T-helper 1 cell treated with Interleukin-12 subunit alpha and Interleukin-12 subunit beta and Interleukin-4 antibody, amounts not matched to agents 30 μg/mL and 1 μg/mL, for 36 hours (primary cell): ENCODE measurements around the gene MDFI.

Experiments used
- H3K27ac Mint-ChIP-seq: one replicate; pipeline ENCODE4 v1.8.0; 2021; ENCODE audit warnings: mild to moderate bottlenecking, mixed read lengths
- H3K27me3 Mint-ChIP-seq: one replicate; pipeline ENCODE4 v1.8.0; 2021; ENCODE audit warnings: low read depth, mixed read lengths
- H3K36me3 Mint-ChIP-seq: one replicate; pipeline ENCODE4 v1.8.0; 2021; ENCODE audit warnings: low read depth, mixed read lengths
- H3K4me1 Mint-ChIP-seq: one replicate; pipeline ENCODE4 v1.8.0; 2021; ENCODE audit warnings: low read depth, mixed read lengths
- H3K4me3 Mint-ChIP-seq: one replicate; pipeline ENCODE4 v1.8.0; 2021; ENCODE audit warnings: mild to moderate bottlenecking, moderate library complexity, mixed read lengths
- H3K9me3 Mint-ChIP-seq: one replicate; pipeline ENCODE4 v1.8.0; 2021; ENCODE audit warnings: mixed read lengths

MDFI gene

GRCh38 chr6:41635365-41635764 lies 2.9 kb upstream of the MDFI start:
- H3K27ac Mint-ChIP-seq, result no peak overlapping the region
- H3K27me3 Mint-ChIP-seq, result peaks cover 62% of the 10 kb centered on the region
- no peak overlapping the region for H3K4me3 Mint-ChIP-seq
- H3K9me3 Mint-ChIP-seq, result no peaks in the 10 kb centered on the region
- H3K36me3 Mint-ChIP-seq, result no peaks in the 10 kb centered on the region
- no peaks in the 10 kb centered on the region for H3K4me1 Mint-ChIP-seq

- Mint-ChIP-seq H3K4me3 (no peak overlapping the region), H3K4me1 (no peaks in the 10 kb centered on the region), H3K27ac (no peak overlapping the region), H3K9me3 (no peaks in the 10 kb centered on the region), H3K36me3 (no peaks in the 10 kb centered on the region), H3K27me3 (peaks cover 71% of the 10 kb centered on the region)
These were observed 1.5 kb upstream of the MDFI start for GRCh38 chr6:41636833-41637193.

DNA sequence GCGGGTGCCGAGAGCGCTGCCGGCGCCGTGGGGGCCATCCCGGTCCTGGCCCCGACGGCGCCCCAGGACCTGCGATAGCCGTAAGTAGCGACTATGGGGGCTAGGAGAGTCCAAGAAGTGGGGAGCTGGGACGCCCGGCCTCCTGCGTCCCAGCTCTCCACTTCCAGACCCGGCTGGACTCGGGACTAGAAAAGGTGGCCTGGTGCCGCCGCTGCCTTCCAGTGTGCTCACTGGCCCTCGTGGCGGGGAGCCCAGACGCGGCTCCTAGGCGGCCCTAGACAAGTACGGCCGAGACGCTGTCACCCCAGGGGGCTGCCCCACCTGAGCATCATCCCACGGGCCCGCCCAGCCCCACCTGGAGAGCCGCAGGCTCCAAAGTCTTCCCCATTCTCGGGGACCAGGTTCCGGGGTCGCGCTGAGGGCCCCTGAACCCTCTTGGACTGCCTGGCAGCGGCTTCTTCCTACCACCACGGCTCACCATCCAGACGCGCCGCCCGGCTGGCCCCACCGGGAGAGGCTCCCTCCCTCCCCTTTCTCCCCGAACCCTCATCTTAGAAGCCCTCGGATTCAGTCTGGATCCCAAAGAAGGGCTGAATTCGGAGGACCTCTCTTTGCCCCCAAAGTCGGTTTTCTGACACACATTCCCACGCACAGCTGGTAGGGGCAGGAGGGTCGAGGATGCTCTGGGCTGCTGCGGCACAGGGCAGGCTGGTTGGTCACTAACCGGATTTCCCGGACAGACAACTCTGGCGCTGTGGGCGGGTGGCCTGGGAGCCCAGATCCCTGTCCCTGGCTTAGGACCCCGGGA lies 870 bp upstream of the MDFI start:
- H3K27ac Mint-ChIP-seq, result no peak overlapping the region
- peaks cover 76% of the 10 kb centered on the region for H3K27me3 Mint-ChIP-seq
- no peaks in the 10 kb centered on the region for H3K4me1 Mint-ChIP-seq
- H3K9me3 Mint-ChIP-seq, result no peaks in the 10 kb centered on the region
- H3K36me3 Mint-ChIP-seq, result no peaks in the 10 kb centered on the region
- no peak overlapping the region for H3K4me3 Mint-ChIP-seq

DNA sequence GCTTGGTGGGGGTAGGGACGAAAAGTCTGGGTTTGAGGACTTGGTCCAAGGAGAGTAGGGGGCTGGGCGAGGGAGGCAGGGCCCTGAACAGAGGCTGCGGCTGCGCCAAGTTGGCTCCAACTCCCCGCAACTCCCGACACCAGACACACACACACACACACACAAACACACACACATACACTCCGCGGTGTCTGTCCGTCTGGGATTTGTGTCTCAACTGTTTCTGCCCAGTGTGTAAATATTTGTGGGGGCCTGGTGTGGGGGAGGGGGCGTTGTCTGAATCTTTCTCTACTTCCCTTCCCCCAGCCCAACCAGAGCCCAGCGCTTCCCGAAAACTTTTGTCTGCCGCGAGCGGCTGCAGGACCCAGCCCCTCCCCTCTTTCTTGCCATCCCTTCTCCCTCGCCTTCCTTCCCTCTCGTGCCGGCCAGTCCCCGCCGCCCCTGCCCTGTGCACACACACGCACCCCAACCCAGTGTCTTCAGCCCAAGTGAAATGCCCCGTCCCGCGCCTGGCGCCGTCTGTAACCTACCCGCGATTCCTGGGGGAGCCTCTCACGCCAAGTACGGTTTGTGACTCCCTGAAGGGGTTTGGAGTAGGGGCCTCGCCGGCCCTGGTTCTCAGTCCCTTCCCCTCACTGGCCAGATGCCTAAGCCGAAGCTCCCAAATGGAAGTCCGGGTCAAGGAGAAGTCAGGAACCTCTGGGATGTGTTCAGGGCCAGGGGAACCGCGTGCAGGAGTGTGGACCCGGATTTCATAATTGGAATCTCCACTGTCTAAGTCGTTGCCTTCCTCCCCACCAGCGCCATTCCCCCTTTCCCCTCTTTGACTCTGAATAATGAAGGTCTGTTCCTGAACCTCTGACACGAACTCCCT lies 904 bp downstream of the MDFI start:
- Mint-ChIP-seq H3K4me3 (no peak overlapping the region), H3K36me3 (no peaks in the 10 kb centered on the region), H3K9me3 (no peaks in the 10 kb centered on the region), H3K27ac (no peak overlapping the region), H3K27me3 (peaks cover 70% of the 10 kb centered on the region), H3K4me1 (no peaks in the 10 kb centered on the region)

DNA sequence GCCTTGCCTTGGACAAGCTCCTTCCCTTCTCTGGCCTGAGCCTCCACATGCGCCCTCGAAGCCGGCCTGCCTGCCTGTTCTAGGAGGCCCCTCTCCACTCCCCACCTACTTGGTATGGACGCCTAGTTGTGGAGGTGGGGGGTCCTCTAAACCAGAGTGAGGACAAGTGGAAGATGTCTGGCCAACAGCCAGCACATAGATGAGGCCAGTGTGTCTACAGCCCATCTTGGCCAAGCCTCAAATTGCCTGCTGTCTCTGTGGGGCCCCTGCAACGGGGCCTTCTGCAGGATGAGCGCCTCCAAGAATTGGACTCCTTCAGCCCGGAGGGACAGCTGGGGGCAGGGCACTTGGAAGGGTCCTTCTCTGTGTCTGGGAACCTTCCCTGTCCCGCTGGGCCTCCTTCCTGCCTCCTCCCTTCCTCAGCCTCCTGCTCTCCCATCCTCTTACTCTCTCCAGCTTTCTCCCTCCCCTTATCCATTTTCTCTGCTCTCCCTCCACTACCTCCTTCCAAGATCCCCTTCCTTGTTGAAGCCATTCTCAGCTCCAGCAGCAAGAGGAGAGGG lies 1.6 kb downstream of the MDFI start:
- H3K36me3 Mint-ChIP-seq, result no peaks in the 10 kb centered on the region
- no peak overlapping the region for H3K27ac Mint-ChIP-seq
- H3K4me3 Mint-ChIP-seq, result no peak overlapping the region
- H3K9me3 Mint-ChIP-seq, result no peaks in the 10 kb centered on the region
- peaks cover 67% of the 10 kb centered on the region for H3K27me3 Mint-ChIP-seq
- no peaks in the 10 kb centered on the region for H3K4me1 Mint-ChIP-seq

- H3K9me3 Mint-ChIP-seq, result no peaks in the 10 kb centered on the region
- H3K27me3 Mint-ChIP-seq, result peaks cover 61% of the 10 kb centered on the region
- no peaks in the 10 kb centered on the region for H3K4me1 Mint-ChIP-seq
- H3K27ac Mint-ChIP-seq, result no peak overlapping the region
- no peaks in the 10 kb centered on the region for H3K36me3 Mint-ChIP-seq
- H3K4me3 Mint-ChIP-seq, result no peak overlapping the region
These were observed 2.2 kb downstream of the MDFI start for GRCh38 chr6:41640426-41640825.

DNA sequence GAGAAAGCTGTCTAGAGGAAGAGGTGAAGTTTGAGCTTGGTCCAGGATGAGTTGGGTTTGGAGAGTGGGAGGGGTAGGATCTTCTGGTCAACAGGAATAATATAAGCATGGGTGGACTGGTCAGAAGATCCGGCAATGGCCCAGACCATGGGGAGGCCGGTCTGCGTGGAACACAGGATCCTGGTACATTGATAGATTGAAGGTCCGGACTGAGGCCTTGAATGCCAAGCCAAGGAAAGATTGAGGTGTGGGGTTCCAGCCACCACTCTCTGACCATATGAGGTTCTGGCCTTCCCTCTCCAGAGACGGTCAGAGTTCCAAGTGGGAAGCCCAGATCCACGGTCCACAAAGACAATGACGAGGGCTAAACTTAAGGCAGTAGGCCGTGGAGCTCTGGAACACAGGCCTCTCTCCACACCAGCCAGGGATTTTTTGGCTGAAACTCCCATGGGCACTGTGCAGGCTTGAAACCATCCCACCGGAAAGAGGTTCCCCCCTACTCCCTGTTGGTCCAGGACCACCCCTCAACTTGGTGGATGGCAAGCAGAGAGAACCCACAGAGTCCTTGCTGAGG lies 3.2 kb downstream of the MDFI start:
- H3K4me1 Mint-ChIP-seq, result no peaks in the 10 kb centered on the region
- peaks cover 51% of the 10 kb centered on the region for H3K27me3 Mint-ChIP-seq
- H3K27ac Mint-ChIP-seq, result no peak overlapping the region
- H3K4me3 Mint-ChIP-seq, result no peak overlapping the region
- no peaks in the 10 kb centered on the region for H3K36me3 Mint-ChIP-seq
- H3K9me3 Mint-ChIP-seq, result no peaks in the 10 kb centered on the region

GRCh38 chr6:41642090-41642959 lies 4.1 kb downstream of the MDFI start:
- Mint-ChIP-seq H3K9me3 (no peaks in the 10 kb centered on the region), H3K4me1 (no peaks in the 10 kb centered on the region), H3K4me3 (no peak overlapping the region), H3K36me3 (no peaks in the 10 kb centered on the region), H3K27me3 (peaks cover 48% of the 10 kb centered on the region), H3K27ac (no peak overlapping the region)

GRCh38 chr6:41642960-41643898 lies 5.0 kb downstream of the MDFI start:
- Mint-ChIP-seq H3K27ac (no peak overlapping the region), H3K27me3 (peaks cover 41% of the 10 kb centered on the region), H3K36me3 (no peaks in the 10 kb centered on the region), H3K4me3 (no peak overlapping the region), H3K4me1 (no peaks in the 10 kb centered on the region), H3K9me3 (no peaks in the 10 kb centered on the region)

GRCh38 chr6:41643899-41644269 lies 5.6 kb downstream of the MDFI start:
- Mint-ChIP-seq H3K4me3 (no peak overlapping the region), H3K27me3 (peaks cover 39% of the 10 kb centered on the region), H3K4me1 (no peaks in the 10 kb centered on the region), H3K27ac (no peak overlapping the region), H3K9me3 (no peaks in the 10 kb centered on the region), H3K36me3 (no peaks in the 10 kb centered on the region)

DNA sequence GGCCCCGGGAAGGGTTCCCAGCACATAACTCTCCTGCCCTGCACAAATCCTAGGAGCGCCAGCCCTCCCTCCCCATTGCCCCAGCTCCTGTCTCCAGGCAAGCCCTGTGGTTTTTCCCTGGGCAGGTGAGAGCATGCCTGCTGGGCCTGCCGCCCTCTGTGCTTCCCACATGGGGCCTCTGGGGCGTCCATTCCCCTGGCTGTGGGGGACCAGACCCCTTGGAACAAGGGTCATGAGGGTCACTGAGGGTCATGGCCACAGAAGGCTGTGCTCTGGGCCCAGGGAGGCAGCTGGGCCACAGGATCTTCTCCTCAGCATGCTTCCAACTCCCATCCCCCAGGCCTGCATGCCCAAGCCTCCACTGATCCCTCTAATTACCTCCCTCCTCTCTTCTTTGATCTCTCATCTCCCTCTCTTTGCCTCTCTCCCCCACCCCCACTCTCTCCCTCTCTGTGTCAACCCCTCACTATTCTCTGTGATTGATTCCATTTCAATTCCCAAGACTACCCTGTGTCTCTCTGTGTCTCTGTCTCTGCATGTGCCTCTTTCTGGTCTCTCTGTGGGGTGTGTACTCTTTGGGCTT lies 6.1 kb downstream of the MDFI start:
- H3K4me1 Mint-ChIP-seq, result no peaks in the 10 kb centered on the region
- H3K27me3 Mint-ChIP-seq, result peaks cover 34% of the 10 kb centered on the region
- no peak overlapping the region for H3K4me3 Mint-ChIP-seq
- no peaks in the 10 kb centered on the region for H3K9me3 Mint-ChIP-seq
- no peak overlapping the region for H3K27ac Mint-ChIP-seq
- no peaks in the 10 kb centered on the region for H3K36me3 Mint-ChIP-seq

GRCh38 chr6:41645007-41645618 lies 6.8 kb downstream of the MDFI start:
- Mint-ChIP-seq H3K27ac (no peak overlapping the region), H3K4me1 (no peaks in the 10 kb centered on the region), H3K36me3 (no peaks in the 10 kb centered on the region), H3K27me3 (peaks cover 27% of the 10 kb centered on the region), H3K4me3 (no peak overlapping the region), H3K9me3 (no peaks in the 10 kb centered on the region)
